Neural progenitor cell (in vitro differentiated cells): ENCODE results near the gene OR6C70. TPM values are rescaled to one million over a fixed set of nuclear protein-coding genes. Genes with fewer than 3 reads are reported as not detected.
"Not testable (repeated sequence)": the region's sequence is repeated elsewhere in the genome, so short reads cannot be mapped to it uniquely, and the experiment has no call there.

Source experiments
- DNase-seq: peaks from one replicate; pipeline ENCODE4 v3.0.0-alpha.2; 2016; ENCODE audit warnings: low spot score
- H2AFZ ChIP-seq: fragments of 200-600 bp; sonication (generic); replicated peaks from 2 replicates; pipeline ENCODE4 v1.6.1; 2016; ENCODE audit warnings: antibody characterized with exemption
- H3F3A ChIP-seq: fragments of 200-600 bp; sonication (generic); 2 replicates; pipeline ENCODE4 v1.6.1; 2016; ENCODE audit warnings: antibody characterized with exemption, low read depth
- H3K27ac ChIP-seq: fragments of 200-600 bp; sonication (generic); 2 replicates; pipeline ENCODE4 v1.5.1; 2016; ENCODE audit warnings: mild to moderate bottlenecking
- H3K27me3 ChIP-seq: fragments of 200-600 bp; sonication (generic); 2 replicates; pipeline ENCODE4 v1.6.1; 2016; ENCODE audit warnings: mild to moderate bottlenecking, moderate library complexity
- H3K36me3 ChIP-seq: fragments of 200-600 bp; sonication (generic); 2 replicates; pipeline ENCODE4 v1.5.1; 2016
- H3K4me1 ChIP-seq: fragments of 200-600 bp; sonication (generic); 2 replicates; pipeline ENCODE4 v1.6.1; 2016; ENCODE audit warnings: mixed run types
- H3K4me2 ChIP-seq: fragments of 200-600 bp; sonication (generic); 2 replicates; pipeline ENCODE4 v1.6.1; 2016
- H3K4me3 ChIP-seq: fragments of 200-600 bp; sonication (generic); 2 replicates; pipeline ENCODE4 v1.5.1; 2016
- H3K79me2 ChIP-seq: fragments of 200-600 bp; sonication (generic); 2 replicates; pipeline ENCODE4 v1.6.1; 2016; ENCODE audit warnings: low read depth
- H3K9ac ChIP-seq: fragments of 200-600 bp; sonication (generic); 2 replicates; pipeline ENCODE4 v1.6.1; 2016
- H3K9me3 ChIP-seq: fragments of 200-600 bp; sonication (generic); 2 replicates; pipeline ENCODE4 v1.5.1; 2016; ENCODE audit warnings: low read depth
- H4K20me1 ChIP-seq: fragments of 200-600 bp; sonication (generic); 2 replicates; pipeline ENCODE4 v1.6.1; 2016; ENCODE audit warnings: low read depth
- H3K27ac Mint-ChIP-seq: 3 replicates; pipeline ENCODE4 v1.8.0; 2021; ENCODE audit warnings: mixed read lengths
- H3K27me3 Mint-ChIP-seq: 2 replicates; pipeline ENCODE4 v1.8.0; 2022; ENCODE audit warnings: low read depth, mild to moderate bottlenecking, inconsistent platforms, moderate library complexity, mixed read lengths; ENCODE audit not compliant: insufficient read depth
- H3K36me3 Mint-ChIP-seq: 3 replicates; pipeline ENCODE4 v1.8.0; 2021; ENCODE audit warnings: mixed read lengths
- H3K4me1 Mint-ChIP-seq: 3 replicates; pipeline ENCODE4 v1.8.0; 2021; ENCODE audit warnings: mixed read lengths
- H3K4me3 Mint-ChIP-seq: 3 replicates; pipeline ENCODE4 v1.8.0; 2021; ENCODE audit warnings: mild to moderate bottlenecking, moderate library complexity, mixed read lengths
- H3K9me3 Mint-ChIP-seq: 3 replicates; pipeline ENCODE4 v1.8.0; 2020; ENCODE audit warnings: mixed read lengths
- EZH2 ChIP-seq: fragments of 200-600 bp; sonication (generic); IDR thresholded peaks from 2 replicates; pipeline ENCODE4 v1.6.1; 2017; ENCODE audit warnings: antibody characterized with exemption, mild to moderate bottlenecking, moderate library complexity
- EZH2phosphoT487 ChIP-seq: fragments of 200-600 bp; sonication (generic); IDR thresholded peaks from 2 replicates; pipeline ENCODE4 v1.6.1; 2017; ENCODE audit warnings: antibody characterized with exemption
- total RNA-seq: library from RNA; depleted of rRNA; stranded (reverse); fragments of >200 nt; gene quantifications from 2 replicates; pipeline ENCODE4 v1.2.3, GENCODE V29; 2015; ENCODE audit warnings: low replicate concordance
- TF ChIP-seq, protein P1 (sequence below): fragments of 200-600 bp; sonication (generic); IDR thresholded peaks from 2 replicates; pipeline ENCODE4 v1.5.1; 2017; ENCODE audit warnings: antibody characterized with exemption, mild to moderate bottlenecking

Gene OR6C70
- total RNA-seq, 1 donor from 2014 or later = not detected

DNA sequence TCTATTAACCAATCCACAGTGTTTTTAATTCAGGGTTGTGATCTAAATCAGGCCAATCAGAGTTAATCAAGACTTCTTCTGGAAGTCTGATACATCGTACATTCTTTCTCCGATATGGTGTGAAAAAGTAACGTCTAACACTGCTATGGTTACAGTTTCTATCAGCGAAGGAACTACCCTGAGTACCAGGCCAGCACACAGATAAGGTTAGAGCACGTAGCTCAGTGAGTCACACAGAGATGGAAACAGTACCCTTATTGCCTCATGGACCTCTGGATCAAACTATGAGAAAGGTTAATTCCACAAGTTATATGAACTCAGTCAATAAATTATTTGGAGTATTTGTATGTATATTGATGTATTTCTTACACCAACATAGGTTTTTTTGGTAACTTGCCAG is 25.6 kb upstream of the OR6C70 start:
- Histone ChIP-seq H3K9me3 (no peaks in the 10 kb centered on the region), H3K4me3 (no peak overlapping the region), H3K9ac (no peak overlapping the region), H3K36me3 (no peaks in the 10 kb centered on the region), H3K27me3 (no peaks in the 10 kb centered on the region), H2AFZ (no peak overlapping the region), H3K27ac (no peak overlapping the region), H3F3A (no peaks in the 10 kb centered on the region), H3K79me2 (no peaks in the 10 kb centered on the region), H3K4me2 (no peak overlapping the region), H3K4me1 (peaks cover 3% of the 10 kb centered on the region), H4K20me1 (no peaks in the 10 kb centered on the region)
- DNase-seq = no peak
- Mint-ChIP-seq H3K4me3 (no peak overlapping the region), H3K27me3 (no peaks in the 10 kb centered on the region), H3K4me1 (peaks cover 12% of the 10 kb centered on the region), H3K36me3 (no peaks in the 10 kb centered on the region), H3K9me3 (no peaks in the 10 kb centered on the region), H3K27ac (no peak overlapping the region)
- TF ChIP-seq, protein P1, sequence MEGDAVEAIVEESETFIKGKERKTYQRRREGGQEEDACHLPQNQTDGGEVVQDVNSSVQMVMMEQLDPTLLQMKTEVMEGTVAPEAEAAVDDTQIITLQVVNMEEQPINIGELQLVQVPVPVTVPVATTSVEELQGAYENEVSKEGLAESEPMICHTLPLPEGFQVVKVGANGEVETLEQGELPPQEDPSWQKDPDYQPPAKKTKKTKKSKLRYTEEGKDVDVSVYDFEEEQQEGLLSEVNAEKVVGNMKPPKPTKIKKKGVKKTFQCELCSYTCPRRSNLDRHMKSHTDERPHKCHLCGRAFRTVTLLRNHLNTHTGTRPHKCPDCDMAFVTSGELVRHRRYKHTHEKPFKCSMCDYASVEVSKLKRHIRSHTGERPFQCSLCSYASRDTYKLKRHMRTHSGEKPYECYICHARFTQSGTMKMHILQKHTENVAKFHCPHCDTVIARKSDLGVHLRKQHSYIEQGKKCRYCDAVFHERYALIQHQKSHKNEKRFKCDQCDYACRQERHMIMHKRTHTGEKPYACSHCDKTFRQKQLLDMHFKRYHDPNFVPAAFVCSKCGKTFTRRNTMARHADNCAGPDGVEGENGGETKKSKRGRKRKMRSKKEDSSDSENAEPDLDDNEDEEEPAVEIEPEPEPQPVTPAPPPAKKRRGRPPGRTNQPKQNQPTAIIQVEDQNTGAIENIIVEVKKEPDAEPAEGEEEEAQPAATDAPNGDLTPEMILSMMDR = no peak
- TF ChIP-seq EZH2 (no peak), EZH2phosphoT487 (no peak)

DNA sequence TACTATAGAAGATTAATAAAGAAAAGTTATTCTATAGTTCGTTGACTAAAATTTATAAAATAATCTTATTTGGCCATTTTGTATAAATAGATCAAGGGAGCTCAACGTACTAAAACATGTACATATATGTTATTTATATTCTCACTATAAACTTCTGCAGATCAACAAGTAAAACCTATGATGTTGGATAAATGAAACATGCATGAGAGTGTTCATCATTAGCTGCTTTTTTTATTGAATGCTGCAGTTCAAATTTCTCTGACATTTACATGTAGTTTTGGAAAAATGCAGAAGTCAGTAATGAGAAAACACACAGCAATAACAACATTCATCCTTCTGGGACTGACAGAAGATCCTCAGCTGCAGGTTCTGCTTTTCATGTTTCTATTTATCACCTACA is 22.1 kb upstream of the OR6C70 start, which contains the start of gene OR6C68:
OR6C68 (plus strand) TSS at position 301 of the 400 bp plus-strand sequence; CDS start at position 301, 0 bp downstream.
- Histone ChIP-seq H4K20me1 (no peaks in the 10 kb centered on the region), H3K4me1 (no peaks in the 10 kb centered on the region), H3K9me3 (no peaks in the 10 kb centered on the region), H3K27ac (no peak within 1 kb of the TSS), H2AFZ (no peak within 1 kb of the TSS), H3K9ac (no peak within 1 kb of the TSS), H3K36me3 (no peaks in the 10 kb centered on the region), H3K79me2 (no peaks in the 10 kb centered on the region), H3K27me3 (no peaks in the 10 kb centered on the region), H3F3A (no peaks in the 10 kb centered on the region), H3K4me3 (no peak within 1 kb of the TSS), H3K4me2 (no peak within 1 kb of the TSS)
- TF ChIP-seq, protein P1 = no peak
- TF ChIP-seq EZH2 (no peak), EZH2phosphoT487 (no peak)
- H3K27ac Mint-ChIP-seq = no peak within 1 kb of the TSS
- H3K9me3 Mint-ChIP-seq = no peaks in the 10 kb centered on the region
- DNase-seq = no peak
- no peak within 1 kb of the TSS for H3K4me3 Mint-ChIP-seq
- H3K27me3 Mint-ChIP-seq = no peaks in the 10 kb centered on the region
- no peaks in the 10 kb centered on the region for H3K36me3 Mint-ChIP-seq
- H3K4me1 Mint-ChIP-seq = no peaks in the 10 kb centered on the region

DNA sequence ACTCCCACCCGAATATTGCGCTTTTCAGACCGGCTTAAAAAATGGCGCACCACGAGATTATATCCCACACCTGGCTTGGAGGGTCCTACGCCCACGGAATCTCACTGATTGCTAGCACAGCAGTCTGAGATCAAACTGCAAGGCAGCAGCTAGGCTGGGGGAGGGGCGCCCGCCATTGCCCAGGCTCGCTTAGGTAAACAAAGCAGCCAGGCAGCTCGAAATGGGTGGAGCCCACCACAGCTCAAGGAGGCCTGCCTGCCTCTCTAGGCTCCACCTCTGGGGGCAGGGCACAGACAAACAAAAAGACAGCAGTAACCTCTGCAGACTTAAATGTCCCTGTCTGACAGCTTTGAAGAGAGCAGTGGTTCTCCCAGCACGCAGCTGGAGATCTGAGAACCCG is 14.3 kb upstream of the OR6C70 start:
- H3K9me3 Mint-ChIP-seq, H3K4me1 Mint-ChIP-seq, H3K79me2 ChIP-seq, H3K27ac Mint-ChIP-seq, H3K9ac ChIP-seq, H3K4me2 ChIP-seq, H2AFZ ChIP-seq, H4K20me1 ChIP-seq, DNase-seq, H3K4me3 ChIP-seq, H3F3A ChIP-seq, H3K27me3 Mint-ChIP-seq, H3K4me1 ChIP-seq, H3K36me3 ChIP-seq, H3K27me3 ChIP-seq, H3K36me3 Mint-ChIP-seq, H3K4me3 Mint-ChIP-seq, H3K9me3 ChIP-seq, H3K27ac ChIP-seq: not testable (repeated sequence)

DNA sequence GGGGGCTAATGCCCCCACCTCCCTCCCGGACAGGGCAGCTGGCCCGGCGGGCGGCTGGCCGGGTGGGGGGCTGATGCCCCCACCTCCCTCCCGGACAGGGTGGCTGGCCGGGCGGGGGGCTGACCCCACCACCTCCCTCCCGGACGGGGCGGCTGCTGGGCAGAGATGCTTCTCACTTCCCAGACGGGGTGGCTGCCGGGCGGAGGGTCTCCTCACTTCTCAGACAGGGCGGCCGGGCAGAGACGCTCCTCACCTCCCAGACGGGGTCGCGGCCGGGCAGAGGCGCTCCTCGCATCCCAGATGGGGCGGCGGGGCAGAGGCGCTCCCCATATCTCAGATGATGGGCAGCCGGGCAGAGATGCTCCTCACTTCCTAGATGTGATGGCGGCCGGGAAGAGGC is 9.2 kb upstream of the OR6C70 start:
- H3K27ac Mint-ChIP-seq, H3K36me3 Mint-ChIP-seq: not testable (repeated sequence)

More for the DNA sequence above, 9.2 kb upstream of the OR6C70 start:
- not testable (repeated sequence) for H4K20me1 ChIP-seq, H3K4me2 ChIP-seq, H3K79me2 ChIP-seq, H3K9ac ChIP-seq, DNase-seq, H2AFZ ChIP-seq, H3K27ac ChIP-seq, H3K4me1 Mint-ChIP-seq, H3K9me3 ChIP-seq, H3K27me3 Mint-ChIP-seq, H3K9me3 Mint-ChIP-seq, H3K4me1 ChIP-seq, H3F3A ChIP-seq, H3K36me3 ChIP-seq, H3K27me3 ChIP-seq, H3K4me3 Mint-ChIP-seq, H3K4me3 ChIP-seq
